Adipocyte (in vitro differentiated cells): ENCODE data around the gene CEP89.
"Not testable (repeated sequence)": the region's sequence is repeated elsewhere in the genome, so short reads cannot be mapped to it uniquely, and the experiment has no call there.

ENCODE experiments used
- DNase-seq: peaks from one replicate; pipeline ENCODE4 v3.0.0-alpha.2; 2015; ENCODE audit warnings: low read depth
- H3K27me3 ChIP-seq: replicated peaks from 2 replicates; pipeline ENCODE4 v1.7.0; 2013; ENCODE audit warnings: mild to moderate bottlenecking, low read length, moderate library complexity; ENCODE audit not compliant: control insufficient read depth, insufficient read depth
- H3K36me3 ChIP-seq: 2 replicates; pipeline ENCODE4 v1.7.0; 2013; ENCODE audit warnings: low read length, mild to moderate bottlenecking, moderate library complexity; ENCODE audit not compliant: control insufficient read depth, insufficient read depth, severe bottlenecking
- H3K4me1 ChIP-seq: 2 replicates; pipeline ENCODE4 v1.7.0; 2013; ENCODE audit warnings: mild to moderate bottlenecking, low read length, moderate library complexity; ENCODE audit not compliant: control insufficient read depth, insufficient read depth
- H3K4me3 ChIP-seq: 2 replicates; pipeline ENCODE4 v1.7.0; 2013; ENCODE audit warnings: mild to moderate bottlenecking, low read length, moderate library complexity
- H3K9ac ChIP-seq: 2 replicates; pipeline ENCODE4 v1.7.0; 2013; ENCODE audit warnings: mild to moderate bottlenecking, low read length, moderate library complexity
- H3K9me3 ChIP-seq: 2 replicates; pipeline ENCODE4 v1.7.0; 2013; ENCODE audit warnings: mild to moderate bottlenecking, low read length, moderate library complexity; ENCODE audit not compliant: control insufficient read depth

The CEP89 gene

DNA sequence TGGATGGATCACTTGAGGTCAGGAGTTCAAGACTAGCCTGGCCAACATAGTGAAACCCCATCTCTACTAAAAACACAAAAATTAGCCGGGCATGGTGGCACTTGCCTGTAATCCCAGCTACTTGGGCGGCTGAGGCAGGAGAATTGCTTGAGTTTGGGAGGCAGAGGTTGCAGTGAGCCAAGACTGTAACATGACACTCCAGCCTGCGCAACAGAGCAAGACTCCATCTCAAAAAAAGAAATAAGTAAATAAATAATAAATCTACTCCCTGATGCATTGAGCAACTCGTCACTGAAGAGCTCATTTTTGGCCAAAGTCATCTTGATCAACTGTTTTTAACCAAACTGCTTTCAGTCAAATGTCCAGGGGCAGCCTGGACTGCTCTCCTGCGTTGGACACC is 30.5 kb downstream of the CEP89 start:
- not testable (repeated sequence) for DNase-seq, H3K9me3 ChIP-seq, H3K9ac ChIP-seq, H3K27me3 ChIP-seq, H3K4me1 ChIP-seq, H3K4me3 ChIP-seq
- H3K36me3 ChIP-seq = peaks cover 47% of the 10 kb centered on the region

DNA sequence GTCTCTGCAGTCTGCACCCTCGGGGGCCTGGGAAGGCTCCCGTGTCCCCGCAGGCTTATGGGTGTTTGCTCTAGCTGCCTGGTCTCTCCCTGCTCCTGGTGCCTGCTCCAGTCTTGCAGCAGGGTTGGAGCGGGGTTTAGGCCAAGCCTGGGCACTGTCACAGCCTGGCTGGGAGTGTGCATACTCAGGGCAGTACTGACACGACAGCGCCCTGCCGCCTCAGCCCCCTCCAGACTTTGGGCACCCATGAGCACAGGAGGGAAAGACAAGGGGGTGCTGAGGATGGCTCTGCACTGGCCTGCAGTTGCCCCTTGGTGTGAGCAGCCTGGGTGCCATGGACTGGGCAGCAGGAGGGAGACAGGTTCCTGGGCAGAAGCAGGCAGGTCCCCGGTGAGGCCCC is 35.7 kb downstream of the CEP89 start:
- no peaks in the 10 kb centered on the region for H3K4me1 ChIP-seq
- H3K4me3 ChIP-seq = no peak overlapping the region
- H3K9me3 ChIP-seq = no peaks in the 10 kb centered on the region
- no peak for DNase-seq
- H3K9ac ChIP-seq = no peak overlapping the region
- H3K27me3 ChIP-seq = no peaks in the 10 kb centered on the region
- peaks cover 25% of the 10 kb centered on the region for H3K36me3 ChIP-seq

DNA sequence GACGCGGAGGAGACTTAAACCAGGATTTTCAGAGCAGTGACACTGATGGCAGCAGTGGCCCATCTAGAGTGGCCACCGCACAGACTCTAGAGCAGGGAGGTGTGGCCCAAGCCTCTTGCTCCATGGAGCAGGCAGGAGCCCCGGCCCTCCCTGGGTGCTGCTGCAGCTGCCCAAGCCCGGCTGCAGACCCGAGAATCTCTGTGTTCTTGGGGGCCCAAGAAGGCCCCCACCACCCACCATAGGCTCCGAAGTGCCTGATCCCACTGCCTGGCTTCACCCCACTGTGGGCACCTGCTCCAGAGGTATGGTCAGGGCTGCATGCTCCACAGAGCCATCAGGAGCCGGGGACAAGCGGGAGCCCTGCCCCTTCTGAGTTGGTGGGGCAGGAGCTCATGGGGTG is 36.1 kb downstream of the CEP89 start:
- H3K4me1 ChIP-seq = no peaks in the 10 kb centered on the region
- no peak for DNase-seq
- peaks cover 29% of the 10 kb centered on the region for H3K36me3 ChIP-seq

DNA sequence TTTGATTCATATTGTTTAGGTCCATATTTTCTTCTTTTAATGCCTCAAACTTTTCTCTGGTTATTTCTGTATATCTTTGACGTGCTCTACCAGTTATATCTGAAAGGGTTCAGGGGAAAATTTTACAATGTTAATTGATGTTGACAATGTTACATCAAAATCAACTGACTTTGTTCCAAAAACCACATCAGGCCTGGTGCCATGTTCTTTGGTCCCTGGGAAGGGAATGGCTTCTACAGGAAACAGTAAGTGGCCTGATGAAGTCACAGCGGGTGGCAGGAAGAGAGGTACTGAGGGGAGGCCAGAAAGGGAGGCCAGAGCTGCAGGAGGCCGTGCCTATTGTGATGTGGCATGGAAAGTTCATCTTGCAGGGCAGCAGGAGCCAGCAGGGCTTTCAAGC is 38.2 kb downstream of the CEP89 start:
- Histone ChIP-seq H3K27me3 (no peaks in the 10 kb centered on the region), H3K4me1 (no peaks in the 10 kb centered on the region), H3K4me3 (no peak overlapping the region), H3K9ac (no peak overlapping the region), H3K36me3 (peaks cover 42% of the 10 kb centered on the region), H3K9me3 (no peaks in the 10 kb centered on the region)
- no peak for DNase-seq

More for the DNA sequence above, 36.1 kb downstream of the CEP89 start:
- H3K9me3 ChIP-seq = no peaks in the 10 kb centered on the region
- no peak overlapping the region for H3K9ac ChIP-seq
- no peaks in the 10 kb centered on the region for H3K27me3 ChIP-seq
- no peak overlapping the region for H3K4me3 ChIP-seq

DNA sequence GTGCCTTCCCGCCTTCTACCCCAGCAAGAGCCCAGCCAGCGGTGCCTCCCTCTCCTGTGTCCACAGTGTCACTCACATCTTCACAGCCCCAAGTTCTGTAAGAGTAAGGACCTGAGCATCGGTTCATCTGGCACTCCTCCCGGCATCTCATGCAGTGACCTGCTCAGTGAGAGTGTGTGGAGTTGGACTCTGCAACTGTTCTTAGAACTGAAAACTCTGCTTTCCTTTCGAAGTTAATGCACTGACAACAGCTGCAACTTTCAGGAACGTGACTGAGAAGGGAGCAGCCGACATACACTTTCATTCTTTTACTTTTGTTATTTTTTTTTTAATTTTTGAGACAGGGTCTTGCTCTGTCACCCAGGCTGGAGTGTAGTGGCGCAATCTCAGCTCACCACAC is 41.2 kb downstream of the CEP89 start:
- Histone ChIP-seq H3K4me1 (no peaks in the 10 kb centered on the region), H3K9ac (no peak overlapping the region), H3K9me3 (no peaks in the 10 kb centered on the region), H3K27me3 (no peaks in the 10 kb centered on the region), H3K36me3 (peaks cover 40% of the 10 kb centered on the region), H3K4me3 (no peak overlapping the region)
- DNase-seq = no peak

DNA sequence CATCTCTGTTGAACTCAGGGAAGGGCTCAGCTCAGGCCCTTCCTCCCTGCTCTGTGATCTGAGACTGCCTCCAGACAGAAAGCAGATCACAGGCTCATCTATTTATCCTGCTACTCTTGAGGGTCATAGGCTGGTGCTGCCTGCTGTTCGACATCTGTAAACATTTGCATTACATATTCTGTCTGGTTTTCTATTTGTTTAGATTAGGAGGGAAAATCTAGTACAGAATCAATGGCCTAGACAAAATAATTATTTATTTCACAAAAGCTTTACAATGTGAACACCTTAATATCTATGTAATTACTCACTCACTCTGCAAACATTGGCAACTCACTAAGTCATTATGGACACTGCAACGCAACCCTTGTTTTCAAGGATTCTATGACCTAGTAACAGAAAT is 43.0 kb downstream of the CEP89 start:
- H3K27me3 ChIP-seq = no peaks in the 10 kb centered on the region
- no peaks in the 10 kb centered on the region for H3K9me3 ChIP-seq
- no peak for DNase-seq
- no peaks in the 10 kb centered on the region for H3K4me1 ChIP-seq
- H3K36me3 ChIP-seq = peaks cover 54% of the 10 kb centered on the region
- H3K4me3 ChIP-seq = no peak overlapping the region
- no peak overlapping the region for H3K9ac ChIP-seq

DNA sequence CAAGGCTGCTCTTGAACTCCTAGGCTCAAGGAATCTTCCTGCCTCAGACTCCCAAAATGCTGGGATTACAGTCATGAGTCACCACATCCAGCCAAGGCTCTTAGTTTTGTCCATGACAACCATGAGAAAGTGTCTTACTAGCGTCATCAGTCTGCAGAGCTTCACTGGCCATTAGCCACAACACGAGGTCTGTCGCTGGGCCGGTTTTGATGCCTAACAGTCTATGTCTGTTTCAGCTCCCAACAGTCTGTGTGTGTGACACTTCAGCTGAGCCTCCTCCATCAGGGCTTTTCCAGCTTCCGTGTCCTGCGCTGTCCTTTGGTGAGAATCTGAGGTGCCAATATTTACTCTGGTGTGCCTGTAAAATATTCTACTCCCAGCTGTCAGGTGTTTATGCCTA is 47.6 kb downstream of the CEP89 start:
- Histone ChIP-seq H3K4me3 (no peak overlapping the region), H3K36me3 (peaks cover 41% of the 10 kb centered on the region), H3K27me3 (no peaks in the 10 kb centered on the region), H3K4me1 (peaks cover 5% of the 10 kb centered on the region), H3K9me3 (no peaks in the 10 kb centered on the region), H3K9ac (no peak overlapping the region)
- DNase-seq = no peak

DNA sequence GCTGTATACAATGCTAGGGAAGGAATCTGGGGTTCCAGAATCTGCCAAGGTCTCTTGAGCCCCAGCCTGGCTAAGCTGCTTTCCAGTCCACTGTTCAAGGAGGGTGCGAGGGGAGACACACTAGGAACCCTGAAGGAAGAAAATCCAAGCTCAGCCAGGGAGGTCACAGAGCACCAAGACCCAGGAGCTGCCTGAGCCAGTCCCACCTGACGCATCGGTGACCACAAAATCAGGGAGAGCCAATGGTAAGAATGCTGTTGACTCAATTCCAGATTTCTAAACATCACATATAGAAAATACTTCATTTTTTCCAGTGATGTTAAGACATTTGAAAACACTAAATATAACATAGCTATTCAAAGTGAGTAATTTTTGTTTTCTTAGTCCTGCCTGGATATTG is 50.1 kb downstream of the CEP89 start:
- peaks cover 38% of the 10 kb centered on the region for H3K36me3 ChIP-seq
- DNase-seq = no peak

DNA sequence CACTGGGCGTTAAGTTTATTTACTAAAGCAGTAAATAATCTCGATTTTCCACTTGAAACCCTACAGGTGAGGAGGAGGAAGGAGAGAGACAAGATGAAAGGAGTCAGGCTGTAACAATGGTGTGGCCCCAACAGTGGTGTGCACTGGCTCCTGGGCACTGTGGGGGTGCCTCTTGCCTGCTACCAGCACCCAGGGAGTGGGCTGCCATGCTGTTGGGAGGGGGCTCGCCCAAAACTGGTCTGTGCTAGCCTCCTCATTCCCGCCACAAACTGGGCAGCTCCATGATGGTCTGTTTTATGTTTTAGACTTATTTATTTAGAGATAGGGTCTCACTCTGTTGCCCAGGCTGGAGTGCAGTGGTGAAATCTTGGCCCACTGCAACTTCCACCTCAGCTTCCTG is 52.4 kb downstream of the CEP89 start:
- DNase-seq = no peak
- H3K4me1 ChIP-seq = peaks cover 5% of the 10 kb centered on the region
- H3K9ac ChIP-seq = no peak overlapping the region
- H3K27me3 ChIP-seq = no peaks in the 10 kb centered on the region
- no peak overlapping the region for H3K4me3 ChIP-seq
- H3K36me3 ChIP-seq = peaks cover 31% of the 10 kb centered on the region
- no peaks in the 10 kb centered on the region for H3K9me3 ChIP-seq

More for the DNA sequence above, 50.1 kb downstream of the CEP89 start:
- no peaks in the 10 kb centered on the region for H3K27me3 ChIP-seq
- no peak overlapping the region for H3K4me3 ChIP-seq
- H3K4me1 ChIP-seq = peaks cover 5% of the 10 kb centered on the region
- H3K9ac ChIP-seq = no peak overlapping the region
- H3K9me3 ChIP-seq = no peaks in the 10 kb centered on the region

DNA sequence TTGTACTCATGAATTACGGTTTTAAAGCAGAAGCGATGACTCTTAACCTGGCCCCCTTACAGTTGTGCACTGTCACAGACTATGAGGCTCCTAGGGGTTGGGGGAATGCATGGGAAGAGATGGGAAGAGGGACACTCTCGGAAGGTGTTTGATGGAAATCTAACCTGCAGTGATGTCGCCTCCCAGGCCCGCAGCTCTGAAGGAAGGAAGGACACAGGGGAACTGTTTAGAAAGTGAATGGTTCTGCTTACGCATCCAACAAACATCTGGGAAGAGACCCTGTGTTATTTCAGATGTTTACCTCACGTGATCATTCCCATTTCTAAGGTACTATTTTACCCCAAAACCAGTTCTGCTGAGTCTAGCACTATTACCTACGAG is 54.2 kb downstream of the CEP89 start:
- DNase-seq = no peak
- no peak overlapping the region for H3K9ac ChIP-seq
- H3K9me3 ChIP-seq = no peaks in the 10 kb centered on the region
- peaks cover 24% of the 10 kb centered on the region for H3K36me3 ChIP-seq
- peaks cover 5% of the 10 kb centered on the region for H3K4me1 ChIP-seq
- no peaks in the 10 kb centered on the region for H3K27me3 ChIP-seq
- H3K4me3 ChIP-seq = no peak overlapping the region

DNA sequence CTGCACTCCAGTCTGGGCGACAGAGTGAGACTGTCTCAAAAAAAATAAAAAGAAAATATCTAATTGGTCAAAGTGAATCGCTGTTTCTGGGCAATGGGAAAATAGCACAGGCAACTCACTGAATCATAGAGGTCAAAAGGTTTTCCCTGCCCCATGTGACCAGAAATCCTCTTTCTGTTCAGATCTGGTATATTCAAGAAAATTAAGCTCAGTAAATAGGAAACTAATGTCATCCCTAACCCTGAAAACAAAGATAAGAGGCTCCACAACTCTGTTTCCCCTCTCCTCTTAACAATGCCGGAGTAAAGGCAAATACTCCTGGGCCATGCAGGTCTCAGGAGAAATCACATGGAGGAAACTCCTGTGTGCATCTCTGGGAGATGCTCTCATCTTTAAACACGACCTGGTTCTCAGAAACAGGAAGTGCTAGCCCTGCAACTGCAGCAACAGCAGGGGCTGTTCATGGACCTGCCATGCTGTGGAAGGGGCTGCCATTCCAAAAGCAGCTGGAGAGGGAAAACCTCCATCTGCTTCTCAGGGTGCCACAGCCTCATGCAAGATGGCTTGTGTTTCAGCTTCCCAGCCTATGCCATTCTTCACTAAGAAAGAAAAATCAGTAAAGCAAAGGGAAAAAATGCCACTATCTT is 54.7 kb downstream of the CEP89 start:
- Histone ChIP-seq H3K27me3 (no peaks in the 10 kb centered on the region), H3K36me3 (peaks cover 24% of the 10 kb centered on the region), H3K9me3 (no peaks in the 10 kb centered on the region), H3K4me3 (no peak overlapping the region), H3K9ac (no peak overlapping the region), H3K4me1 (peaks cover 5% of the 10 kb centered on the region)
- no peak for DNase-seq
